Occipital lobe (tissue), 3 donors: ENCODE data around the gene ITGA2B. TPM values are rescaled to one million over a fixed set of nuclear protein-coding genes. Genes with fewer than 3 reads are reported as not detected.
"Not testable (repeated sequence)": the region's sequence is repeated elsewhere in the genome, so short reads cannot be mapped to it uniquely, and the experiment has no call there.

Experiments
- DNase-seq: peaks from one replicate; lab custom pipeline; 2025; lab: John Stamatoyannopoulos, UW
- small RNA-seq: library from RNA; depleted of rRNA; stranded (forward); fragments of <200 nt; gene quantifications from one replicate; pipeline ENCODE3, GENCODE V24; 2014
- total RNA-seq: library from RNA; depleted of rRNA; stranded (reverse); fragments of >200 nt; gene quantifications from one replicate; pipeline ENCODE4 v1.2.3, GENCODE V29; 2014

Gene ITGA2B
- total RNA-seq, 1 donor from 2014 or later: 0.78 TPM

- DNase-seq: no peak
Observed at GRCh38 chr17:44333371-44333770, 56.1 kb downstream of the ITGA2B start.

- DNase-seq: peak; percentile 34
Observed at GRCh38 chr17:44331249-44331760, 58.1 kb downstream of the ITGA2B start.

- not testable (repeated sequence) for DNase-seq
Observed at GRCh38 chr17:44330263-44330662, 59.2 kb downstream of the ITGA2B start.

GRCh38 chr17:44329516-44329915 is 59.9 kb downstream of the ITGA2B start:
- DNase-seq: not testable (repeated sequence)

- no peak for DNase-seq
Observed at GRCh38 chr17:44327715-44328449, 61.6 kb downstream of the ITGA2B start.

- DNase-seq: peak; percentile 94
Observed at GRCh38 chr17:44326861-44327444, 62.5 kb downstream of the ITGA2B start.

- peak; percentile 94 for DNase-seq
Observed at GRCh38 chr17:44324571-44325275, 64.7 kb downstream of the ITGA2B start, which contains the start of gene SLC25A39. Gene SLC25A39, minus strand, starts transcription at chr17:44324823. Its CDS starts 1,261 bp downstream, at chr17:44323562.

GRCh38 chr17:44324092-44324570 is 65.3 kb downstream of the ITGA2B start:
- DNase-seq: no peak

- DNase-seq: no peak
Observed at GRCh38 chr17:44323359-44324091, 65.9 kb downstream of the ITGA2B start.

GRCh38 chr17:44322236-44322895 is 67.1 kb downstream of the ITGA2B start:
- DNase-seq: no peak

Small RNA genes within 50 kb of the gene (small RNA-seq; reads per million reads assigned to genes)
- gene RN7SL258P: not detected

Other genes starting within 250 kb of the ITGA2B start
- 0.78 TPM for gene HROB, start 247.7 kb downstream of the ITGA2B start, total RNA-seq
- gene ASB16, start 218.9 kb downstream of the ITGA2B start, total RNA-seq: not detected
- 26.0 TPM for gene TMUB2, start 202.7 kb downstream of the ITGA2B start, total RNA-seq
- 66.0 TPM for gene ATXN7L3, start 189.8 kb downstream of the ITGA2B start, total RNA-seq
- gene UBTF, start 170.0 kb downstream of the ITGA2B start, total RNA-seq: 73.3 TPM
- gene SLC4A1, start 121.5 kb downstream of the ITGA2B start, total RNA-seq: 5.8 TPM
- 79.1 TPM for gene RUNDC3A, start 81.0 kb downstream of the ITGA2B start, total RNA-seq
- gene SLC25A39, start 64.8 kb downstream of the ITGA2B start, total RNA-seq: 22.5 TPM
- 32.3 TPM for gene GRN, start 44.3 kb downstream of the ITGA2B start, total RNA-seq
- 60.8 TPM for gene FAM171A2, start 25.8 kb downstream of the ITGA2B start, total RNA-seq
- gene GPATCH8, start 113.8 kb upstream of the ITGA2B start, total RNA-seq: 38.8 TPM
- gene FZD2, start 167.8 kb upstream of the ITGA2B start, total RNA-seq: 6.9 TPM